ENCODE measurements around the gene RCAN2.

Gene RCAN2

GRCh38 chr6:46491628-46492547 lies 639 bp upstream of the RCAN2 start:
- DNase-seq (ENCODE audit: low read depth) = peak; percentile 15

GRCh38 chr6:46490425-46491200 lies 636 bp downstream of the RCAN2 start:
- no peak for DNase-seq (ENCODE audit: low read depth)

GRCh38 chr6:46486181-46486580 lies 5.1 kb downstream of the RCAN2 start:
- DNase-seq (ENCODE audit: low read depth) = no peak

- no peak for DNase-seq (ENCODE audit: low read depth)
Measured at GRCh38 chr6:46484081-46484820, 7.0 kb downstream of the RCAN2 start.

- DNase-seq (ENCODE audit: low read depth) = peak; percentile 25
Measured at GRCh38 chr6:46476301-46476700, 14.9 kb downstream of the RCAN2 start.

- DNase-seq (ENCODE audit: low read depth) = peak; percentile 55
Measured at GRCh38 chr6:46473881-46474280, 17.4 kb downstream of the RCAN2 start.

- DNase-seq (ENCODE audit: low read depth) = no peak
Measured at GRCh38 chr6:46472243-46472642, 19.0 kb downstream of the RCAN2 start.

GRCh38 chr6:46469021-46469420 lies 22.2 kb downstream of the RCAN2 start:
- no peak for DNase-seq (ENCODE audit: low read depth)

GRCh38 chr6:46468403-46469010 lies 22.7 kb downstream of the RCAN2 start:
- no peak for DNase-seq (ENCODE audit: low read depth)

- DNase-seq (ENCODE audit: low read depth) = no peak
Measured at GRCh38 chr6:46466570-46466969, 24.7 kb downstream of the RCAN2 start.

- peak; percentile 45 for DNase-seq (ENCODE audit: low read depth)
Measured at GRCh38 chr6:46465294-46466165, 25.7 kb downstream of the RCAN2 start.

- no peak for DNase-seq (ENCODE audit: low read depth)
Measured at GRCh38 chr6:46456297-46456696, 35.0 kb downstream of the RCAN2 start.

- no peak for DNase-seq (ENCODE audit: low read depth)
Measured at GRCh38 chr6:46454691-46455090, 36.6 kb downstream of the RCAN2 start.

GRCh38 chr6:46453741-46454316 lies 37.4 kb downstream of the RCAN2 start:
- peak; percentile 34 for DNase-seq (ENCODE audit: low read depth)

GRCh38 chr6:46453216-46453615 lies 38.0 kb downstream of the RCAN2 start:
- DNase-seq (ENCODE audit: low read depth) = peak; percentile 88

- DNase-seq (ENCODE audit: low read depth) = no peak
Measured at GRCh38 chr6:46452312-46452917, 38.8 kb downstream of the RCAN2 start.

- DNase-seq (ENCODE audit: low read depth) = peak; percentile 55
Measured at GRCh38 chr6:46451343-46451742, 39.9 kb downstream of the RCAN2 start.

GRCh38 chr6:46444772-46445454 lies 46.3 kb downstream of the RCAN2 start:
- no peak for DNase-seq (ENCODE audit: low read depth)

- DNase-seq (ENCODE audit: low read depth) = no peak
Measured at GRCh38 chr6:46443623-46444022, 47.6 kb downstream of the RCAN2 start.

GRCh38 chr6:46440641-46441040 lies 50.6 kb downstream of the RCAN2 start:
- DNase-seq (ENCODE audit: low read depth) = no peak

Measured in iris pigment epithelial cell (primary cell).